Tibial nerve (tissue), 4 donors: ENCODE results near the gene MYG1.

ENCODE experiments used
- EP300 ChIP-seq, 2 donors: sonication (generic); formaldehyde crosslinking; IDR thresholded peaks; one replicate each; pipeline ENCODE4 v1.6.1; 2017; ENCODE audit warnings: antibody characterized with exemption in 2 of 2, mild to moderate bottlenecking in 1 of 2
- POLR2A ChIP-seq, 2 donors: fragments of 450-650 bp; IDR thresholded peaks; one replicate each; pipeline ENCODE4 v1.6.1; 2017; ENCODE audit warnings: antibody characterized with exemption in 2 of 2, mild to moderate bottlenecking in 2 of 2, moderate library complexity in 2 of 2
- TF ChIP-seq, protein P1 (sequence below), 5 experiments: fragments of 200-600 bp in 3 of 5; fragments of 450-650 bp in 2 of 5; sonication (generic) in 3 of 5; IDR thresholded peaks; one replicate each; pipeline ENCODE4 v1.5.1; 2016 to 2019; ENCODE audit warnings: antibody characterized with exemption in 5 of 5, mild to moderate bottlenecking in 3 of 5, moderate library complexity in 2 of 5

DNA sequence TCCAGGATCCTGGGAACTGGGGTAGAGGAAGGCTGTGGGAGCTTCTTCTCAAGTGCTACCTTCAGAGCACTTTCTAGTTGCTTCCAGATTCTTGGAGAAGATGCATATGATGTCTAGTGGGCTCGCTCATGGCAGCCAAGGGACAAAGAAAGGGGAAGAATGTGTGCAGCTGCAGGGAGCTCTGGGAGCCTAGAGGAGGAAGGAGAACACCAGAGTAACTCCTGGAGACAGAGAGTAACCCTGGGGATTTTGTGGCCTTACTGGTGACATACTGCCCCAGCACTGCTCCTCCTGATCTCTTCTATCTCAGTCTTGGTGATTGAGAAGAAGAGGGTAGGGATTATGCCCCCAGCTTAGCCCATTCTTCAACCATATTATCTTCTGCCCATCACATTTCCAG is 47.0 kb downstream of the MYG1 start:
- TF ChIP-seq, protein P1, sequence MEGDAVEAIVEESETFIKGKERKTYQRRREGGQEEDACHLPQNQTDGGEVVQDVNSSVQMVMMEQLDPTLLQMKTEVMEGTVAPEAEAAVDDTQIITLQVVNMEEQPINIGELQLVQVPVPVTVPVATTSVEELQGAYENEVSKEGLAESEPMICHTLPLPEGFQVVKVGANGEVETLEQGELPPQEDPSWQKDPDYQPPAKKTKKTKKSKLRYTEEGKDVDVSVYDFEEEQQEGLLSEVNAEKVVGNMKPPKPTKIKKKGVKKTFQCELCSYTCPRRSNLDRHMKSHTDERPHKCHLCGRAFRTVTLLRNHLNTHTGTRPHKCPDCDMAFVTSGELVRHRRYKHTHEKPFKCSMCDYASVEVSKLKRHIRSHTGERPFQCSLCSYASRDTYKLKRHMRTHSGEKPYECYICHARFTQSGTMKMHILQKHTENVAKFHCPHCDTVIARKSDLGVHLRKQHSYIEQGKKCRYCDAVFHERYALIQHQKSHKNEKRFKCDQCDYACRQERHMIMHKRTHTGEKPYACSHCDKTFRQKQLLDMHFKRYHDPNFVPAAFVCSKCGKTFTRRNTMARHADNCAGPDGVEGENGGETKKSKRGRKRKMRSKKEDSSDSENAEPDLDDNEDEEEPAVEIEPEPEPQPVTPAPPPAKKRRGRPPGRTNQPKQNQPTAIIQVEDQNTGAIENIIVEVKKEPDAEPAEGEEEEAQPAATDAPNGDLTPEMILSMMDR (IDR thresholded peaks at IDR 0.05) = no peak
- TF ChIP-seq EP300 (IDR thresholded peaks at IDR 0.05) = no peak
- no peak for TF ChIP-seq POLR2A (IDR thresholded peaks at IDR 0.05)
